NB4 (cell line): ENCODE measurements around the gene SLC27A5.
"Not testable (repeated sequence)": the region's sequence is repeated elsewhere in the genome, so short reads cannot be mapped to it uniquely, and the experiment has no call there.

Experiments used
- DNase-seq: peaks from one replicate; pipeline ENCODE4 v3.0.0; 2010; ENCODE audit warnings: low read depth
- H3K4me3 ChIP-seq: one replicate; pipeline ENCODE4 v1.5.1; 2011; ENCODE audit warnings: mild to moderate bottlenecking, low read depth, low read length, moderate library complexity
- CTCF ChIP-seq: IDR thresholded peaks from one replicate; pipeline ENCODE4 v1.5.1; 2012; ENCODE audit warnings: low read depth, low read length
- MAX ChIP-seq: IDR thresholded peaks from 2 replicates; pipeline ENCODE4 v1.6.1; 2011; ENCODE audit warnings: low read depth, low read length
- MYC ChIP-seq: IDR thresholded peaks from 2 replicates; pipeline ENCODE4 v1.6.1; 2011; ENCODE audit warnings: low read depth, low read length
- POLR2A ChIP-seq: IDR thresholded peaks from 2 replicates; pipeline ENCODE4 v1.6.1; 2011; ENCODE audit warnings: mild to moderate bottlenecking; ENCODE audit not compliant: insufficient read length; ENCODE audit errors: extremely low read depth

The SLC27A5 gene

GRCh38 chr19:58450856-58451357 lies 60.9 kb downstream of the SLC27A5 start:
- DNase-seq = no peak
- peak overlapping the region; percentile 40 for H3K4me3 ChIP-seq
- no peak for TF ChIP-seq MYC
- no peak for TF ChIP-seq CTCF
- TF ChIP-seq POLR2A = no peak
- TF ChIP-seq MAX = no peak

- not testable (repeated sequence) for H3K4me3 ChIP-seq, DNase-seq
Measured at GRCh38 chr19:58449980-58450379, 61.8 kb downstream of the SLC27A5 start.

DNA sequence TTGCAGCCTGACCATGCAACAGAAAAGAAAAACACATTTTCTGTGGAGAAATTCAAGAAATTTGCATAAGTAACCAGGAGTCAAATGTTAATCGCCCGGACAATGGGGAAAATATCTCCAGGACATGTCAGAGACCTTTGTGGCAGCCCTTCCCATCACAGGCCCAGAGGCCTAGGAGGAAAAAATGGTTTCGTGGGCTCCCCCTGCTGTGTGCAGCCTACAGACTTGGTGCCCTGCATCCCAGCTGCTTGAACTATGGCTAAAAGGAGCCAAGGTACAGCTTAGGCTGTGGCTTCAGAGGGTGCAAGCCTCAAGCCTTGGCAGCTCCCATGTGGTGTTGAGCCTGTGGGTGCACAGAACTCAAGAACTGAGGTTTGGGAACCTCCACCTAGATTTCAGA lies 62.9 kb downstream of the SLC27A5 start:
- DNase-seq, H3K4me3 ChIP-seq: not testable (repeated sequence)
